ENCODE measurements around the gene OSBP2.

The OSBP2 gene

DNA sequence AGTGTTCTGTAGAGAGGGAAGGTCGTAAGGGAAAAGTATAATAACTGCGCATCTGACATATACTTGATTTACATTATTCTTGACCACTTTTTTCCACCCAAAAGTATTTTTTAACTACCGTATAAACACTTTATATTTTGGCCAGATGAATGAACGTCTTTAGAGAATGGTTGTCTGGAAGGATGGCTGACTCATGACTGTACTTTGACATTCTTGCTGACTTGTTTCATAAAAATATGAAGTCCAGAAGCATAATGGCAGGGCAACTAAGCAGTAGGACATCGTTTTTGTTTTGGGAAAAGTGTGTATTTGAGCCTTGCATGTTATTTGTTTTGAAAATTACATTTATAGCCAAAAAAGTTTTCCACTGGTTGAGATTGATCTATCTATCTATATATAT, 110.0 kb downstream of the OSBP2 start:
- DNase-seq (ENCODE audit: extremely low spot score) = no peak
- ChIA-PET POLR2A (no interaction called here), CTCF (no interaction called here)
- TF ChIP-seq CTCF (IDR thresholded peaks at IDR 0.05; ENCODE audit: control extremely low read depth, extremely low read depth, low read depth, missing control alignments) = no peak

DNA sequence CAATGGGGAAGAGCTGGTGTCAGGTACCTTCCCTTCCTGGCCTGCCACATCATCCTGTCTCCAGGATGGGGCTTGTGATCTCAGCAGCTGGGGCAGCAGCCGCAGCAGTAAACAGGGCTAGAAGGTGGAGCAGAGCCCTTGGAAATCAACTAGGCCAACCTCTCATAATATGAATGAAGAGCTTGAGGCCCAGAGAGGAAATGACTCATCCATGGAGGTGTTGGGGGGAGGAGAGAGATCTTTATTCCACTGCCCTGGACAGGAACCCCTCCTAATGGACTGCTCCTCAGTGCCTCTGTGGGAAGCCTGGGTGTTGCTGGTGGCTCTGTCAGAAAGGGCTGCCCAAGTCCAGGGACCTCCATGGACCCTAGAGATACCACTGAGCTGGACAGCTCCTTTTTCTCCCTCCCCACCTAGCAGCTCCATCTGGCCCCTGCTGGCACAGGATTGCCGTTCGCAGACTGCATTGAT, 111.8 kb downstream of the OSBP2 start:
- POLR2A ChIA-PET = no interaction called here
- CTCF ChIA-PET = interaction anchor here (0.9 kb wide), 1 partner anchor 51 kb away, joined by 4 read pairs; no protein-coding TSS in a partner anchor
- no peak for TF ChIP-seq CTCF (IDR thresholded peaks at IDR 0.05; ENCODE audit: control extremely low read depth, extremely low read depth, low read depth, missing control alignments)
- DNase-seq (ENCODE audit: extremely low spot score) = no peak

DNA sequence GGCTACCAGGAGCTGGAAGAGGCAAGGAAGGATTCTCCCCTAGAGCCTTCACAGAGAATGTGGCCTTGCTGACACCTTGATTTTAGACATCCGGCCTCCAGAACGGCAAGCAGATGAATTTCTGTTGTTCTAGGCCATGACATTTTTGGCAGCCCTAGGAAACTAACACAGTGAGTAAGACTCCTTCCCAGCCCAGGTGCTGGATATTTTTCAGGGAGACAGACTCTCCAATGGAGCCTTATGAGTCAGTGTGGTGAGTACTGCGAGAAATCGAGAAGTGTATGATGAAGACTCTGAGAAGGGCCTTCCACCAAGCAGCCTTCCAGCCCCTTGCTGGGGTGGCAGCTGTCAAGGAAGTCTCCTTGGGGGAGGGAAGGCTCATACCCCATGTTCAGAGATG, 114.4 kb downstream of the OSBP2 start:
- DNase-seq (ENCODE audit: extremely low spot score) = no peak
- POLR2A ChIA-PET = no interaction called here
- CTCF ChIA-PET = no interaction called here
- no peak for TF ChIP-seq CTCF (IDR thresholded peaks at IDR 0.05; ENCODE audit: control extremely low read depth, extremely low read depth, low read depth, missing control alignments)

- no peak for DNase-seq (ENCODE audit: extremely low spot score)
- CTCF ChIA-PET = interaction anchor here (0.7 kb wide), 1 partner anchor 50 kb away, joined by 3 read pairs; no protein-coding TSS in a partner anchor
- POLR2A ChIA-PET = no interaction called here
- no peak for TF ChIP-seq CTCF (IDR thresholded peaks at IDR 0.05; ENCODE audit: control extremely low read depth, extremely low read depth, low read depth, missing control alignments)
Measured at GRCh38 chr22:30810105-30810504, 115.4 kb downstream of the OSBP2 start.

- ChIA-PET POLR2A (no interaction called here), CTCF (interaction anchor here (0.8 to 1.1 kb wide), 2 partner anchors 12 to 76 kb away, joined by 3 to 4 read pairs; no protein-coding TSS in a partner anchor)
- TF ChIP-seq CTCF (IDR thresholded peaks at IDR 0.05; ENCODE audit: control extremely low read depth, extremely low read depth, low read depth, missing control alignments) = no peak
- no peak for DNase-seq (ENCODE audit: extremely low spot score)
Measured at GRCh38 chr22:30813936-30814335, 119.3 kb downstream of the OSBP2 start.

GRCh38 chr22:30816413-30816812, 121.7 kb downstream of the OSBP2 start:
- DNase-seq (ENCODE audit: extremely low spot score) = no peak
- CTCF ChIA-PET = interaction anchor here (1.6 kb wide), 1 partner anchor 27 kb away, joined by 5 read pairs; no protein-coding TSS in a partner anchor
- no peak for TF ChIP-seq CTCF (IDR thresholded peaks at IDR 0.05; ENCODE audit: control extremely low read depth, extremely low read depth, low read depth, missing control alignments)
- POLR2A ChIA-PET = no interaction called here

DNA sequence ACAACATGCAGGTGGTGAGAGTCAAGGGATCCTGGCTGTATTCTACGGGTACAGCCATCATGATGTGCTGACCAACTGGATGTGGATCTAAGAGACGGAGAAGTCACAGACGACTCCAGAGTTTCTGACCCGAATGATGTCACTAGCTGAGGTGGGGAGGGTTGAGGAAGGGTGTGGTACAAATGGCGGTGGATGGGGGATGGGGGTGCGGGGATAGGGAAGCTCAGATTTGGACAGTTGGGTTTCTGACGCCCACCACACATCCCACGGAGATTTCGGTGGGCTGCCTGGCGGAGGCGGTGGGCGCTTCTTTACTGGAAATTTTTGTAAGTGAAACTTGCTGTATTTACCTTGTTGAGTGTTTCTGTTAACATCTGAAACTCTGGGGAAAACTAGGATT, 126.7 kb downstream of the OSBP2 start:
- TF ChIP-seq CTCF (IDR thresholded peaks at IDR 0.05; ENCODE audit: control extremely low read depth, extremely low read depth, low read depth, missing control alignments) = no peak
- no peak for DNase-seq (ENCODE audit: extremely low spot score)
- ChIA-PET CTCF (no interaction called here), POLR2A (no interaction called here)

All from GM10248 (cell line).